ENCODE measurements around the gene SCGB1C2.
"Not testable (repeated sequence)": the region's sequence is repeated elsewhere in the genome, so short reads cannot be mapped to it uniquely, and the experiment has no call there.

The SCGB1C2 gene

DNA sequence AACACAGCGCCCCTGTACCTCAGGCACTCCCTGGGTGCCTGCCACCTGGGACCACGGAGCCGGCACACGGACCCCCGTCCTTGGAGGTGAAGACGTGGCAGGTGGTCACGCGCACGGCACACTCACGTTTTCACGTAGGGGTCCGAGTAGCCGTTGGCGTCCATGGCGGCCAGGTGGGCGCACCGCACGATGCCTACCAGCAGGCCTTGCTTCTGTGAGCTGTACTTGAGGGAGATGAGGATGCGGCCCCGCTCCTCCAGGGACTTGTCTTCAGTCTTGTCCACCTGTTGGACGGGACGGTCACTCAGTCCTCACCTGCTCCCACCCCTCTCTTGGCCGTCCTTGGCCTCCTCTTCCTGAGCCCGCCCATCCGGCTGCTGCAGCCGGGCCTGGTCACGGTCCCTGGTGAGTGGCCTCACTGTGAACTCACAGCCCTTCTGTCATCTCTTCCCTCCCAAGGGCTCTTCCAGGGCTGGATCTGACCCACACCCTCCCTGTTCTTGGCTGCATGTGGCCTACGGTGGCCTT, 18.8 kb downstream of the SCGB1C2 start:
- ATAC-seq (ENCODE audit: low read depth) (no peak), DNase-seq (ENCODE audit: low spot score in 2 of 2) (no peak)
- H3K36me3 Mint-ChIP-seq = no peaks in the 10 kb centered on the region
- no peak overlapping the region for H3K27ac Mint-ChIP-seq
- no peak overlapping the region for H3K4me3 Mint-ChIP-seq
- H3K27me3 Mint-ChIP-seq = peaks cover 9% of the 10 kb centered on the region
- no peaks in the 10 kb centered on the region for H3K9me3 Mint-ChIP-seq
- H3K4me1 Mint-ChIP-seq = no peaks in the 10 kb centered on the region

DNA sequence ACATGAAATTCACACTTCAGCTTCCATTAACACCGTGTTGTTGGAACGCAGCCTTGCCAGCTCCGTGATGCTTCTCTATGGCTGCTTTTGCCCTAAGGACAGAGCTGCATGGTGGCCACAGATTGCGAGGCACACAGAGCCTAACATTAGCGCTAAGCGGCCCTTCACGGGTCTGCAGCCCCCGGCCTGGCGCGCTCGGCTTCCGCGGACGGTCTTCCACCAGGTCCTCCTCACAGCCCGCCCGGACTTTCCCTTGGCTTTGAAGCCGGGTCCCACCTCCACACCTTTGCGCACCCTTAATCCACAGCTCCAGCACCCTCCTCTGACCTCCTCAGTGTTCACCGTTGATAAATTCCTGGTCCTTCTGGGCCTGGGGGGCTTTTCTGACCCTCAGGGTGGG, 19.6 kb downstream of the SCGB1C2 start:
- Mint-ChIP-seq H3K36me3 (no peaks in the 10 kb centered on the region), H3K4me3 (no peak overlapping the region), H3K27ac (no peak overlapping the region), H3K27me3 (peaks cover 13% of the 10 kb centered on the region), H3K9me3 (no peaks in the 10 kb centered on the region), H3K4me1 (no peaks in the 10 kb centered on the region)
- DNase-seq (ENCODE audit: low spot score in 2 of 2) (no peak), ATAC-seq (ENCODE audit: low read depth) (no peak)

DNA sequence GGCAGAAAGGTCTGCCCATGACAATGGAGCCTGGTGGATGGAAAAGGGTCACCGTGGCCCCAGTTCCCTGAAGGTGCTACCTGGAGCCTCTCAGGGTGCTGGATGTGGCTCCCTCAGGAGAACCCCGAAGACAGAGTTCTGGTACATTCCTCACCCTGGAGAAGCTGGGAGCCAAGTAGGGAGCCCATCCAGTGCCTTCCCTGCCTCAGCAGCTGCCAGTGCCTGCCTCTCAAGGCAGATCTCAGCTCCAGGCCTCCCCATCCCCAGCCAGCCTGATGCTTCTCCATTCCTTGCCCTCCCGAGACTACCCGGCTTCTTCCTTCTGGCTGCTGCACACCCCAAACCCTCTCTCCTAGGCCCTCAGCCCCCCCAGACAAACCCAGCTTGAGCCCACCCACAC, 20.5 kb downstream of the SCGB1C2 start:
- DNase-seq (ENCODE audit: low spot score in 2 of 2) = no peak
- H3K36me3 Mint-ChIP-seq = no peaks in the 10 kb centered on the region
- H3K4me3 Mint-ChIP-seq = no peak overlapping the region
- ATAC-seq (ENCODE audit: low read depth) = no peak
- no peaks in the 10 kb centered on the region for H3K9me3 Mint-ChIP-seq
- H3K4me1 Mint-ChIP-seq = no peaks in the 10 kb centered on the region
- no peak overlapping the region for H3K27ac Mint-ChIP-seq
- peaks cover 17% of the 10 kb centered on the region for H3K27me3 Mint-ChIP-seq

DNA sequence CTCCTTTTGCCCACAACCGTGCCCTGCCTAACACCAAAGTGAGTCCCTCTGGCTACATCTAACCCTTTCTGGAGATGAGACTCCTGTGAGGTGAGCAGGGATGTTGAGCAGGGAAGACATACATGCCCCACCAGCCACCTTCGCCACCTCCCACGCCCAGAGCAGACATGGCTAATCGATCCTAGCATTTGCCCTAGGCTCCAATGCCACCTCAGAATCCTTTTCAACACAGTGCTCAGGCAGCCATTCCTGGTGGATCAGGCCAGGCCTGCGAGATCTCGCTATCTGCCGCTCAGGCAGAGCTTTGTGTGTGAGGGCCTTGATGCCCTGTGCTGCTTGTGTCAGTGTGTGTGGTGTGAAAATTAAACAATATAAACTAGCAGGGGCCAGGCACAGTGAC, 21.0 kb downstream of the SCGB1C2 start:
- Mint-ChIP-seq H3K9me3 (no peaks in the 10 kb centered on the region), H3K4me1 (no peaks in the 10 kb centered on the region), H3K36me3 (no peaks in the 10 kb centered on the region), H3K4me3 (no peak overlapping the region), H3K27me3 (peaks cover 17% of the 10 kb centered on the region), H3K27ac (no peak overlapping the region)
- ATAC-seq (ENCODE audit: low read depth) (no peak), DNase-seq (ENCODE audit: low spot score in 2 of 2) (no peak)

DNA sequence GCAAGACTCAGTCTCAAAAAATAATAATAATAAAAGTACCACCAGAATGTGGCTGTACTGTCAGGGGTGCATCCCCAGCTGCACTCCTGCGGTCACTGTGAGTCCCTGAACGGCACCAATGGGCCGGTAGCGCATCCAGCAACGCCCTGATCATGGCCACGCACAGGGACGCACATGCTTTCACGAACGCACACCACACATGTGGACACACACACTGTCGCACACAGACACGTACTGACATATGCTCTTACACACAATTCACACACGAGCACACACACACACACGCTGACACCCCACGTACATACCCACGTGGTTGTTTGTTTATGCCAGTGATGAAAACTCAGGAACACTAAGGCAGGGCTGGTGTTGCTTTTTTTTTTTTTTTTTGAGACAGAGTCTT, 22.2 kb downstream of the SCGB1C2 start:
- Mint-ChIP-seq H3K27me3 (peaks cover 13% of the 10 kb centered on the region), H3K9me3 (no peaks in the 10 kb centered on the region)

DNA sequence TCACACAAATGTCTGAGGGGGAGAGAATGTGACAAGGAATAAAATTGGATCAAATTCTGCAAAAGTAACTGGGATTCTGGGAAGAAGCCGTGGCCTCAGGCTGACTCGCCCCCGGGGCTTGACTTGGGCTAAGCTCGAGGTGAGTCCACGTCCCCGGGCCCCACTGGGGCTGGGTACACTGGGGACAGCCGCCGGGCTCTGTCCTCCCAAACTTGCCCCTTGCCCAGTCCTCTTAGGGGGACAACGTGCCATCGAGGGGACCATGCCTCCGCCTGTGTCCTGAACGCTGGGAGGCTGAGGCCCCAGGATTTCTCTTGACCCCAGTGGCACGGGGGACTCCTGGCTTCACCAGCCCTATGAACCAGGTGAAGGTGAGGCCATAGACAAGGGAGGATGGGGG, 23.0 kb downstream of the SCGB1C2 start:
- Mint-ChIP-seq H3K36me3 (no peaks in the 10 kb centered on the region), H3K27me3 (peaks cover 12% of the 10 kb centered on the region), H3K27ac (no peak overlapping the region)

More for the DNA sequence above, 22.2 kb downstream of the SCGB1C2 start:
- no peak for ATAC-seq (ENCODE audit: low read depth)
- no peaks in the 10 kb centered on the region for H3K36me3 Mint-ChIP-seq
- no peak overlapping the region for H3K4me3 Mint-ChIP-seq
- no peak overlapping the region for H3K27ac Mint-ChIP-seq
- H3K4me1 Mint-ChIP-seq = no peaks in the 10 kb centered on the region
- DNase-seq (ENCODE audit: low spot score in 2 of 2) = no peak

DNA sequence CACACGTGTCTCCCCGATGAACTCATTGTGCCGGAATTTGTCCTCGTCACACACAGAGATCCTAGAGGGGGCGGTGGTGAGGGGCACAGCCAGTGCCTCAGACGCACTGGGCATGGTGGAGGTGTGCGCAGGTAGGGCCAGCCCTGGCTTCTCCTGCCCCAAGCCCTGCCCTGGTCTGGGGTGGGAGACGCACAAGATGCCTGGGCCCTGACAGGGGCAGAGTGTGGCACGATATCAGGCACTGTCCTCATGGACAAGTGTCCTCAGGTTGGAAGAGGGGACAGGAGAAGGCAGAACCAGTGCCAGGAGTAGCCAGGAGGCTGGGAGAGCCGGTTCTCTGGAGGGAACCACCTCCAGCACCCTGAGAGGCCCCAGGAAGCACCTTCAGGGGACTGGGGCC, 24.1 kb downstream of the SCGB1C2 start:
- H3K4me1 Mint-ChIP-seq = no peaks in the 10 kb centered on the region
- H3K27me3 Mint-ChIP-seq = peaks cover 10% of the 10 kb centered on the region

More for the DNA sequence above, 23.0 kb downstream of the SCGB1C2 start:
- Mint-ChIP-seq H3K4me1 (no peaks in the 10 kb centered on the region), H3K4me3 (no peak overlapping the region), H3K9me3 (no peaks in the 10 kb centered on the region)
- DNase-seq (ENCODE audit: low spot score in 2 of 2) = no peak
- ATAC-seq (ENCODE audit: low read depth) = no peak

DNA sequence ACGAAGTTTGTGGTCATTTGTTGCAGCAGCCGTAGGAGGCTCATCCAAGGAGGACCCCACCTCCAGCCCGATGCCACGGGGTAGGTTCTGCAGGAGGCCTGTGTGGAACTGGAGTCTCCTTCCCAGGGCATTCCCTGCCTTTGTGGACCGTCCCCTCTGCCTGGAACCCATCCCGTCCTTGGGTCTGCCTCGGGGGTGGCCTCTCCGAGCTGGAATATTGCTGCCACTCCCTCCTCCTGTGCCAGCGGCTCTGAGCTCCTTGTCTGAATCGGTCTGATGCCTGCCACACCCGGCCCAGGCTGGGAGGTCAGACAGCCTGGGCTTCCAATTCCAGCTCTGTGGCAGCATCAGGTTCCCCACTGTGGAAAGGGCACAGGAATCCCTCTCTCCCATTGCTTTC, 25.3 kb downstream of the SCGB1C2 start:
- no peak for DNase-seq (ENCODE audit: low spot score in 2 of 2)
- Mint-ChIP-seq H3K27ac (no peak overlapping the region), H3K27me3 (peaks cover 10% of the 10 kb centered on the region), H3K4me3 (no peak overlapping the region), H3K4me1 (no peaks in the 10 kb centered on the region), H3K36me3 (no peaks in the 10 kb centered on the region), H3K9me3 (no peaks in the 10 kb centered on the region)
- ATAC-seq (ENCODE audit: low read depth) = no peak

More for the DNA sequence above, 24.1 kb downstream of the SCGB1C2 start:
- Mint-ChIP-seq H3K4me3 (no peak overlapping the region), H3K9me3 (no peaks in the 10 kb centered on the region), H3K36me3 (no peaks in the 10 kb centered on the region), H3K27ac (no peak overlapping the region)
- DNase-seq (ENCODE audit: low spot score in 2 of 2) (no peak), ATAC-seq (ENCODE audit: low read depth) (no peak)

DNA sequence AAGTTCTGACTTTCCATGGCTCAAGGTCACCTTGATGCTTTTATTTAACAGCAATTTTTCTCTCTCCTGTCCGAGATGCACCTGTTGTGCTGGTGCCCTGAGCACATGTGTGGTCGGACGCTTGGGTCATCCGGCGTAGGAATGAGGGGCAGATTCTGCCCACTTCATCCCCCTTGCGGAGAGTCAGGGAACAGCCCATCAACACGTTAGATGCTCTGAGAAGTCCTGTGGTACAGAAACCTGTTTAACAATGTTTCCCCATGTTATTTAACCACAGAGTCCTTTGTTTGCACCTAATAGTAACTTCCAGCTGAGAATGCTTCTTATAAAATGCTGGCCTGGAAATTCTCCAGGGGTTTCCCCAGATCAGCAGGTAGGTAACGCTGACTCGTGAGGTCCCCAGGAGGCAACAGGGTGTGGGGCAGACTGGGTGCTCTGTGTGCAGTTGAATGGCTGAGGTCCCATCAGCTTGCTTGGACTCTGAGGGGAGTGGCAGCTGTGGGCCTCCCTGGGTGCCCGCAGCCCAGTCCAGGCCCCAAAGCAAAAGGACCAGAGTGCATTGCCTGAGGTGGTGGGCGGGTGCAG, 26.2 kb downstream of the SCGB1C2 start:
- Mint-ChIP-seq H3K27ac (no peak overlapping the region), H3K4me3 (no peak overlapping the region)
- no peak for ATAC-seq (ENCODE audit: low read depth)

DNA sequence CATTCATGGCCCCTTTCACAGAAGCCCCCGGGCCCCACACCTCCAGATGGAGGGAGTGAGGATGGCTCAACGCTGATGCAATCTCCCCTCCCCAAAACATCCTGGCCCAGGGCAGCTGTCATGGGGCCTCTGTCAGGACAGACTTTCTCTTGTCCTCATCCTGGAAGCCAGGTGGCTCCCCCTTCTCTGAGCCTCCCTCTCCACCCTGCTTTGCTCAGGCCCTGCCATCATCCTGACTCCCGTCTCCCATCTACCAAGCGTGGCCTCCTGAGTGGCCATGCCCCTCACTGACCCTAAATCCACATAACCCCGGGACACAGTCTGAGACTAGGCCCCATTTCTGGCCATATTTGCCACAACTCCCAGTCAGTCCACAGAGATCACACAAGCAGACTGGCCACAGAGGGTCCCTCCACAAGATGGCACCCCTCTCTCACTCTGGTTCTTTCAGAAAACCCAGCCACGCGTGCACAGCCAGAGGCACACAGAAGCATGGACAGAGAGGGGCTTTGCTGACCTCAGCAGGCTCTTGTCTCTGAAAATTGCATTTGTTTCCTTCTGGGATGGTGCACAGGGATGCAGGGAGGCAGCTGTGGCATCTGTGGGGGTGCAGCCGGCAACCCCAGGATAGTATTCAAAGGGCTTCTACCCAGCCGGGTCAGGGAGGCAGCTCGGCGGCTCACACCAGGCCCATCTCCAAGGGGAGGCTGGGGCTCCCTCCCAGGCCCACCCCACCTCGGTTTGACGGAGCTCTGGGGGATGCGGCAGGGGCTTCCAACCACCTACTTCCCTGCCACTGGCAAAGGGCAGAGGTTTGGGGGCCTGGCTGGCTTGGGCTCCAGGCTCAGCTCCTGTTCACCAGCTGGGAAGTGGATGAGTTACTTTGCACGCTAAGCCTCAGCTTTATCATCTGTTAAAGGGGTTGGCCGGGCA, 27.2 kb downstream of the SCGB1C2 start:
- Mint-ChIP-seq H3K9me3 (no peaks in the 10 kb centered on the region), H3K4me3 (no peak overlapping the region), H3K4me1 (no peaks in the 10 kb centered on the region), H3K27me3 (peaks cover 13% of the 10 kb centered on the region), H3K36me3 (no peaks in the 10 kb centered on the region), H3K27ac (no peak overlapping the region)
- ATAC-seq (ENCODE audit: low read depth) (no peak), DNase-seq (ENCODE audit: low spot score in 2 of 2) (no peak)

More for the DNA sequence above, 26.2 kb downstream of the SCGB1C2 start:
- no peaks in the 10 kb centered on the region for H3K36me3 Mint-ChIP-seq
- no peaks in the 10 kb centered on the region for H3K9me3 Mint-ChIP-seq
- H3K27me3 Mint-ChIP-seq = peaks cover 10% of the 10 kb centered on the region
- no peaks in the 10 kb centered on the region for H3K4me1 Mint-ChIP-seq
- DNase-seq (ENCODE audit: low spot score in 2 of 2) = no peak

DNA sequence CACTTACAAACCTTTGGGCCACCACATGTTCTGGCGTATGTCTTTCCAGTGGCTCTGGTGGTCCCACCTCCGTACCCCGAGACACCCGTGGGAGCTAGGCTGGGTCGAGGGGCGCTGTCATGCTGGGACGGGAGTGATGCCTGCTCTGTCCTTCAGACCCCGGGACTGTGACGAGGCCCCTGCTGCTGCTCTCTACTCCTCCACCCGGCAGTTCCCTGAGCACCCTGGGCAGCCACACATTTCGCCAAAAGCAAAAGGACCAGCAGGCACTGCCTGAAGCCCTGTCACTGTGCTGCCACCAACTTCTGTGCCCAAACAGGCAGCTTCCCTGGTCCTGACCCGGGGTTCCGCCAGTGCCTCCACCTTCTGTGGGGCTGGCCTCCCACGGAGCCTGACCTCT, 28.6 kb downstream of the SCGB1C2 start:
- no peak overlapping the region for H3K27ac Mint-ChIP-seq
- no peak overlapping the region for H3K4me3 Mint-ChIP-seq
- H3K36me3 Mint-ChIP-seq = no peaks in the 10 kb centered on the region
- peaks cover 19% of the 10 kb centered on the region for H3K27me3 Mint-ChIP-seq
- ATAC-seq (ENCODE audit: low read depth) = no peak
- H3K9me3 Mint-ChIP-seq = no peaks in the 10 kb centered on the region
- DNase-seq (ENCODE audit: low spot score in 2 of 2) = no peak
- H3K4me1 Mint-ChIP-seq = no peaks in the 10 kb centered on the region

DNA sequence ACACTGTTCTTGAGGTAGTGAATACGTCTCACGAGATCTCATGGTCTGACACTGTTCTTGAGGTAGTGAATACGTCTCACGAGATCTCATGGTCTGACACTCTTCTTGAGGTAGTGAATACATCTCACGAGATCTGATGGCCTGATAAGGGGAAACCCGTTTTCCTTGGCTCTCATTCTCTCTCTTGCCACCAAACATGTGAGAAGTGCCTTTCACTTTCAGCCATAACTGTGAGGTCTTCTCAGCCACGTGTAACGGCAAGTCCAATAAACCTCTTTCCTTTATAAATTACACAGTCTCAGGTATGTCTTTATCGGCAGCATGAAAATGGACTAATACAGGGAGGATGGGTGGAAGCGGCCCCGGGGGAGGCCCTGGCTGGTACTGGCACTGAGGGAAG, 31.2 kb downstream of the SCGB1C2 start:
- not testable (repeated sequence) for H3K4me3 Mint-ChIP-seq; H3K27ac Mint-ChIP-seq; ATAC-seq (ENCODE audit: low read depth); H3K36me3 Mint-ChIP-seq; H3K4me1 Mint-ChIP-seq; DNase-seq (ENCODE audit: low spot score in 2 of 2); H3K9me3 Mint-ChIP-seq
- peaks cover 12% of the 10 kb centered on the region for H3K27me3 Mint-ChIP-seq

DNA sequence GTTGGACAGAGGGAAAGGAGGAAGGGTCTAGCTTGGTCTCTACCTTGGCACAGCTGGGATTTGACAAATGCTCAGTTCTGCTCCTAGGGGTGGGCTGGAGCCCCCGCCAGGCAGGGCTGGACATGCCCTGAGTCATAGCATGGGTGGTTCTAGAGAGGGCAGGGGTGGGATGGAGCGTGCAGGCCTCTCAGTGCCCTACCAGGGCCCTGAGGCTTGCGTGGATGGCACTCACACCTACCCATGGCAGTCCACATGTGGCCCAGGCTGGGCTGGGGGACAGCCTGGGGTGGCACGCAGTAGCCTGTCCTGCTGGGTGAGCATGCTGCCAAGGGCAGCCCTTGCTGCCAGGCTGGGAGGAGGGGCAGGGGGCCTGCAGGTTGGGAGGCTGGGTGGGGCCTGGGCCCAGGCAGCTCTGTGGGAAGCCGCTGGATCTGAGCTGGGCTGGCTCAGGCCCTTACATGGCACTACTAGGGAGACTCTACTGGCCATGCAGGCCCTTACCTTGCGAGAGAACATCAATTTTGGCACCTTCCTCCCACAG, 32.8 kb downstream of the SCGB1C2 start:
- DNase-seq (ENCODE audit: low spot score in 2 of 2) = no peak
- H3K36me3 Mint-ChIP-seq = no peaks in the 10 kb centered on the region
- H3K4me1 Mint-ChIP-seq = no peaks in the 10 kb centered on the region
- no peak overlapping the region for H3K4me3 Mint-ChIP-seq
- H3K27ac Mint-ChIP-seq = no peak overlapping the region
- ATAC-seq (ENCODE audit: low read depth) = no peak
- H3K9me3 Mint-ChIP-seq = no peaks in the 10 kb centered on the region
- peaks cover 12% of the 10 kb centered on the region for H3K27me3 Mint-ChIP-seq

DNA sequence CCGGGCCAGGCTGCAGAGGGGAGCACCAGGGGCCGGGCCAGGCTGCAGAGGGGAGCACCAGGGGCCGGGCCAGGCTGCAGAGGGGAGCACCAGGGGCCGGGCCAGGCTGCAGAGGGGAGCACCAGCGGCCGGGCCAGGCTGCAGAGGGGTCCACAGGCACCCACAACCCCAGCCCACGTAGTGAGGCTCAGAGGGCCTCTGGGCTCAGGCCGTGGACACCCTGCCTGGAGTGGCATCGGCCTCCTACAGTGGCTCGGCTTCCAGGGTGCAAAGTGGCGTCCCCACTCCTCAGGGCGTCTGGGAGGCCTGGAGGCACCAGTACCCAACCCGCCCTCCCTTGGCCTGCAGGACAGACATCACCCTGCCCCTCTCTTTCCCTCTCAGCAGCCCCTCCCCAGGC, 34.5 kb downstream of the SCGB1C2 start:
- ATAC-seq (ENCODE audit: low read depth) (no peak), DNase-seq (ENCODE audit: low spot score in 2 of 2) (no peak)
- Mint-ChIP-seq H3K27me3 (peaks cover 12% of the 10 kb centered on the region), H3K9me3 (no peaks in the 10 kb centered on the region), H3K27ac (no peak overlapping the region), H3K4me1 (no peaks in the 10 kb centered on the region), H3K4me3 (no peak overlapping the region), H3K36me3 (no peaks in the 10 kb centered on the region)
